Measurements from ENCODE around the gene JAM2.
A peak's percentile ranks its signal among the peaks of the same experiment; 100 is the strongest.

Gene JAM2

DNA sequence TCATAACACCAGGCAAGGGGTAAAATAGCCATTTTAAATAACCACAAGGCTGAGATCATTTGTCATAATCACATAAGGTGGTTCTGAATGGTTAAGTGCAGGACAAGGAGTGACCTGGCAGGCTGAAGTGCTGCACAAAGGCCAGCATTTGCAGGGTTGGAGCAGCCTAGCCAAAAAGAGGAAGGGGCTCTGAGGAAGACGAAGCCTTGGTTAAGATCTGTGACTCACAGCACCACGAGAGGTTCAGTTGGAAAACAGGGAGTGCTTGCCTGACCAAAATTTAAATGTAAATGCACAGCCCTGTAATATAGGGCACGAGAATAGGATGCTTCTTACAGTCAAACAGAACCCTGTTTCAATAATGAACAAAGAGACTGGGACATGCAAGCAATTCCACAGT, 83.6 kb downstream of the JAM2 start:
- no peak for DNase-seq

DNA sequence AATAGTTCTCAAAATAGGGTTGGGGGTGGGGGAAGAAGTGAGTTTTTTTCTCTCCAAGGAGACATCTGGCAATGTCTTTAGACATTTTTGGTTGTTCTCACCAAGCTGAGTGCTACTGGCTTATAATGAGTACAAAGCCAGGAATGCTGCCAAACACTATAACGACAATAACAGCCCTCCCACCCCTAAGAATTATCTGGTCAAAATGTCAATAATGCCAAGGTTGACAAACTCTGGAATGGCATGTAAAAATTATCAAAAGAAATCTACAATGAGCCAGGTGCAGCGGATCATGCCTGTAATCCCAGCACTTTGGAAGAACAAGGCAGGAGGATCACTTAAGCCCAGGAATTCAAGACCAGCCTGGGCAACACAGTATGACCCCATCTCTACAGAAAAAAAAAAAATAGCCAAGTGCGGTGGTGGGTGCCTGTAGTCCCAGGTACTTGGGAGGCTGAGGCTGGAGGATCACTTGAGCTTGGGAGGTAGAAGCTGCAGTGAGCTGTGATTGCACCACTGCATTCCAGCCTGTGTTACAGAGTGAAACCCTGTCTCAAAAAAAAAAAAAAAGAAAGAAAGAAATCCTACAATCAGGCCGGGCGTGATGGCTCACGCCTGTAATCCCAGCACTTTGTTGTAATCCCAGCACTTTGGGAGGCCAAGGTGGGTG, 93.2 kb downstream of the JAM2 start:
- DNase-seq = no peak

DNA sequence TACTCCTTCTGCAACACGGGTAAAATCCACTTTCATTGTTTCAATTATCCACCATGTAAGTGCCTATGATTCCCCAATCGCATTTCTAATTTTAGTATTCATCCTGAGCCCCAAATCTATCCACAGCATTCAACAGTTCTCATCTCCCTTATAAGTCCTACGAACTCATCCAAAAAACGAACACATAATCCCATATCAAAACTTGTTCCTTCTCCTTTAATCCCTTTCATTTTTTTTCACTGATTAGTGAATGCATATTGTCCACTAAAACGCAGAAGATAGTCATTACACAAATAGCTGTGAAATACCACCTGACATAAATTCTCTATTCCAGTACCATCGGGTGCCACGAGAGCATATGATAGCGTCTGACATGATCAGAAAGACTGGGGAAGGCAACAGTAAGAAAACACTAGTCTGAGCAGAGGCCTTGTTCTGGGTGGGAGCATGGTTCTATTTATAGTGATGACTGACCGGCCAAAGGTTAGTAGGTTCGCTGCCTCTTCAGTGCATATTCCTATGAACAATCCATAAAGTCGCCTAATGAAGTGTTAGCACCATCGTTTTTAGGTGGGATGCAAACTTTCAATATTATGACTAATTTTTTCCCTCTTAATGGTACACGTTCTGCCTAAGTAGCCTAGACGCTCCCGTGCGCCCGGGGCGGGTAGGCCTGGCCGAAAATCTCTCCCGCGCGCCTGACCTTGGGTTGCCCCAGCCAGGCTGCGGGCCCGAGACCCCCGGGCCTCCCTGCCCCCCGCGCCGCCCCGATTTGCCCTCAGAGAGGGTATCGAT, 95.0 kb downstream of the JAM2 start:
- peak; percentile 26 for DNase-seq

DNA sequence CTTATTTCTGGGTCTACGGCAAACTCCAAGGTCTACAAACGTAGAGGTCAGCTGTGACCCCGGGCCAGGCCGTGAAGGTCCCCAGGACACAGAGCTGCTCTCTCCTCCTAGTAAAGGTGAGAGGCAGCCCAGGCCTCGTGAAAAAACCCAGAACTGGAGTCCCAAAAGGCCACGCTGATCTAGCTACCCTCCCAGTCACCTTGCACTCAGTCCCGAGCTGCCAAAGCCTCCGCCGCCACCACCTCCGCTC, 95.5 kb downstream of the JAM2 start:
- DNase-seq = no peak

DNA sequence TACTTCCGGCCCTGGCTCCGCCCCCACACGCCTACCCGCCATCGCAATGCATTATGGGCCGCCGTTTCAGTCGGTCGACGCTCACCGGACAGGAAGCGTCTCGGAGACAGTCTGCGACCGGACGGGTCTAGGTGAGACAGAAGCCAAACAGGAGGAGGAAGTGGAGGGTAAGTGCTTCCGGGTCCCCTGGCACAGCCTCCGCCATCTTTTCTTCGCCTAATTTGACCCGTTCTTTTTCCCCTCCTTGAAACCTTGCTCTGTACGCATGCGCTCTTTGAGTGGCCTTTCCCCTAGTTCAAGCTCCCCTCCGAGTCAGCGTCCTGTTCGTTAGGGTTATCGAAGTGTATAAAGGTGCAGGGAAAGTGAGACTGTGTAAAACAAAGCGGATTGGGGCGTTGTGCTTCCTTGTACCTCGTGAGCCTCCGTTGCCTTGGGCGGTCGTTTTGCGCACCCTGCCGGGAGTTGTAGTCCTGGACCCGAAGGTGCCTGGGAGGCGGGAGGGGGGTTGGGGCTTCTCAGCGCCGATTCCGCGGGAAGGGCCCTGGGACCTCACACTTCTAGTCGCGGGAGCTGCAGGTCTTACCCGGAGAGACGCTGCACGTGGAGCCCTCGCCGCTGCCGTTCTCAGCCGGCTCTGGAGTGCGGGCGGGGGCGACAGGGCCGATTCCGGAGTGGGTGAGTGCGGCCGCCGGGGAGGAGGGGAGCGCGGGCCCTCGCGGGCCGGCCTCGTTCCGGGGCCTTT, 96.0 kb downstream of the JAM2 start, which contains the start of the genes ATP5PF and GABPA:
Gene ATP5PF, minus strand, starts transcription at position 1 of the 742 bp plus-strand sequence. CDS start 5,110 bp downstream, outside the sequence.
Gene GABPA, plus strand, starts transcription at position 69 of the 742 bp plus-strand sequence. CDS start 6,627 bp downstream, outside the sequence.
- peak; percentile 98 for DNase-seq

DNA sequence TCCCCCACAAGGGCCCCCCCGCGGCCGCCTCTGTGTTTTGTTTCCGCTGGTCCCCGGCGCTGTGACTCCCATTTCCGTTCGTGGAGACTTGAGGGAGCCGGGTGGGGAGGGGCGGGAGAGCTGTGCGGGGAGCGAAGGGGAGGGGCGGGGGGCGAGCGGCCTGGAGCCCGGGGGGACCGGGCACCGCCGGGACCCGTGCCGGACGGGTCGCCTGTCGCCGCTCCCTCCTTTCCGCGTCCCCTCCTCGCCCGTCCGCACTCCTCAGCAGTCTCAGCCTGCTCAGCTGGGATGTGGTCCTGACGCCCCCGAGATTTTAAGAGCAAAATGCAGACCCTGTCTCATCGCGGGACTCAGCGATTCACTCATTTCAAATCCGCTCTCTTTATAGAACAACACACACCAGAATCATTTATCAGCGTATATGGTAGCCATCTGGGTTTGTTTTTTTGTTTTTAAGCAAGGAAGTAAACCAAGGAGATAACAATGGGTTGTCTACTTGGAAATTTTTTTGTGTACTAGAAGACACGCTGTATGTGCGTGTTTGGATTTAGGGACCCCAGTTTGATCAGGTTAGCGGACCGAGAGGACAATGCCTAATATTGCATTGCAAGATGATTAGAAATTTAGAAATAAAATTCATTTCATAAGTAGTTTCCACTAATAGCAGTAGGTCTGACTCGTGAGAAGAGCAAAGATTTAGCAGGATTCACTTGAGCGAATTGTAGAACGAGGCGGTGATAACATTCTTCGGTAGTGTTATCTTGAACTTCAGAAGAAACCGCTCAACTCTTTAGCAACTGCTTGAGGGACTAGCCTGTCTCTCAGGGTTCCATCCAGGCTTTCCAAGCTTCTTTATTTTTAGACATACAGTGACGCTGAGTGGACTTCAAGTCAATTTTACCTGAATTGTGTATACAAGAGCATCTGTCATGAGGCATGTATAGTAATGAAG, 96.9 kb downstream of the JAM2 start:
- DNase-seq = peak; percentile 76

DNA sequence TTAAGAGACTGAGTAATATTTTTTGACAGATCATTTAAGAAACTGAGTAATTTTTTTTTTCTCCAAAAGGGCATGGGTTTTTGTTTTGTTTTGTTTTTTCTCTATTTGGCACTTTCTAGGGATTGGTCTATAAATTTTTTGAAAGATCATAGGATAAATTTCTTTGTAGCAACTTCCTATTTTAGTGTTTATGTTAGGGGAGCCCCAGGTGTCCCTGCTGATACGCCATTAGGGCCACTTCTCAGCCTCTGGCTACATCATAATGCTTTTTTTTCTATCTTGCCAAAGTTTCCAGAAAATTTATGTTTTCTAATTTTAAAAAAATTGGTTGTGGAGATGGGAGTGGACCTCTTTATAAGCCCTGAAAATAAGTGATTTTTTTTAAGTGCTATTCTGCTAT, 98.4 kb downstream of the JAM2 start:
- DNase-seq = no peak

DNA sequence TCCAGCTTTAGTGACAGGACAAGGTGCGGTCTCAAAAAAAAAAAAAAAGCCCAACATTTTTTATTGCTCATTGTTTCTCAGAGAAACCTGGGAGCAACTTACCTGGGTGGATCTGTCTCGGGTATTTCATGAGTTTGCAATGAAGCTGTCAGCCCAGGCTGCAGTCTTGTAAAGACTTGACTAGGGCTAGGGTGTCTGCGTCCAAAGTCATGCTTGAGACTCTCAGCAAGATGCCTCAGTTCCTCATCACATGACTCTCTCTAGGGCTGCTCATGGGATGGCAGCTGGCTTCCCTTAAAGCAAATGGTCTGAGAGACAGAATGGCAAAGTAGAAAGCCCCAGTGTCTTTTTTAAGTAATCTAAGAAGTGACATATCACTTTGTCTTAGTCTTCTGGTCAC, 103.8 kb downstream of the JAM2 start:
- DNase-seq = no peak

DNA sequence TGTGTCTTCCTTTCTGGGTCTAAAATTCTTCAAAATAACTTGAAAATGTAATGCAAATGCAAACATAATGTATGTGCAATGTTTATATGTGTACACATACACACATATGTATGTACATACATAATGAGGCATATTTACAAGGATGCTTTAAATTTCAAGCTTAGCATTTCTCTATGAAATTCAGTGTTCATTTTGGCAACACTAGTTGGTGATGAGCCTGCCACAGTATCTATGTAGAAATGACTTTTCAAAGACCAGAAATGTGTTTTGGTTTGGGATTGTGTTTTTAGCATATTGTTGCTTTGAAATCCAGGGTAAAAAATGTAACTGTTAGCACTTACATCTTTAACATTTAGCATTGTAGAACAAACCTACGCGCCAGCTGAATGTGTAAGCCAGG, 105.8 kb downstream of the JAM2 start:
- DNase-seq = no peak

DNA sequence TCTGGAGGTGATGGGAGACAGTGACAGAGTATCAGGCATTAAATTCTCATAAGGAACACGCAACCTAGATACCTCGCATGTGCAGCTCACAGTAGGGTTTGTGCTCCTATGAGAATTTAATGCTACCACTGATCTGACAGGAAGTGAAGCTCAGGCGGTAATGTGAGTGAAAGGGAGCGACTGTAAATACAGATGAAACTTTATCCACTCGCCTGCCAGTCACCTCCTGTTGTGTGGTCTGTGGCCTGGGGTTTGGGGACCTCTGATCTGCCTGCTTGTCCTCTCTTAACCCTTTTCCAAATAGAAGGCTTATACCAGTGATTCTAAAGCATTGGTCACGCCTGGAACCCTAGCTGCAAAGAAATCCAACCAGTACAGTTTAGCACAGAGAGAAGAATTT, 111.0 kb downstream of the JAM2 start:
- DNase-seq = no peak

DNA sequence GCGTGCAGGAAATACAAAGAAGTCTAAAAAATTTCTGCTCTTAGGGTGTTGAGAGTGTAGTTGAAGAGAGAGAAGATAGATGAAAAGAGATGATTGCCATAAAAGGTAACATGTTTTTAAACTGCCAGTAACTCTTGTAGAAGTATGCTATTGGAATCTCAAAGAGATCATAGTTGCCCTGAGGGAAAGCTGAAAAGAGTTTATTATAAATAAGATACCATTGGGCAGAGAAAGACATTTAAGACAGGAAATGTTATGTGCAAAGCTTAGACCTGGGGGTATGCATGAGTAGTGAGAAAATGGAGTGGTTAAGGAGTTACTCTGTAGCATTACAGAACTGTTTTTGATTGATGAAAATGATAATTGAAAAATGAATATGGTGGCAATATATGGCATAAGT, 113.4 kb downstream of the JAM2 start:
- DNase-seq = no peak

DNA sequence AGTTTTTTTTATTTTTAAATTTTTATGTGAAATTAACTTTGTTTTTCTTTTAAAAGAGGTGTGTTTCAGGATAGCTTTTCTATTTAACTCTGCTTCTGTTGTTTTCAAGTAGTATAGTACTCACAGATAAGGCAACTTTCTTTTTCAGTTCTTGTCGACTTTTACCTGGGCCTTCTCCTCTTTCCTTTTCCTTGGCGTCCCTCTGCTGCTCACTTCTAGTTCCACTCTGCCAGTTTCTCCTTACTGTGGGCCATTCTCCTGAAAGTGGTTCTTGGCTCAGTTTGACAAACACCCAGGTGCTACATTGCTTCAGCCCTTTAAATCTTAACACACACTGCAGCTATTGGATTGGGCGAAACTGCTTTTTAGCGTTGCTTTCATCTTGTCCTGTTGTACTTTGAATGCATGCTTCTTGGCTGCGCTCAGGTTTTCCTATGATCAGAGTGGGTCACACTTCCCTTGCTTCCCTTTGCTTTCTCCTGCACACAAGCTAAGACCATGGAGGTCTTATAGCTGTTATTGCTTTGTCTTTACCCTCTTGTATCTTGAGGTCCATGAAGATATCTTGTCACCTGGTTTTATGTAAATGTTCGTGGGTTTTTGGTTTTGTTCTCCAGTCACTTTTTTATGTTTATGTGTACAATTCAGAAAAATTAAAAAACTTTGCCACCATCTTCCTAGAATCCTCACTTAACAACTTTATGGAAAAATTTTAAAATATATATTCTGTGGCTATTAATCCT, 117.3 kb downstream of the JAM2 start:
- no peak for DNase-seq

DNA sequence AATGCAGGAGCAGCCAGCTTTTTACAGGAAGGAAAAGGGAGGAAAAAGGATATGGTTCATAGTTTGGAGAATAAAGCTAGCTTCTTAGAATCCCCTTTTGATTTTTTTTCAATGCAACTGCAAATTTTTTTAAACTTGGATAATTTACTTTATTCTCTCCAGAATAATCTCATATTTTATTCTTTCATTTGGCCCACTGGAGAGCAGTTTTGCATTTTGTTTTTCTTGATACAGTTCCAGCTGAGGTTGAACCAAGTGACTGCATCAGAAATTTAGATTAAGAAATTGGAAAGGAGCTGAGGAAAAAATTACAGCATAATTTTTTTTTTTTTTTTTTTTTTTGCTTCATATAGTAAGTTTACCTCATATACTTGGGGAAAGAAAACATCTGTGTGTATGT, 118.5 kb downstream of the JAM2 start:
- no peak for DNase-seq

DNA sequence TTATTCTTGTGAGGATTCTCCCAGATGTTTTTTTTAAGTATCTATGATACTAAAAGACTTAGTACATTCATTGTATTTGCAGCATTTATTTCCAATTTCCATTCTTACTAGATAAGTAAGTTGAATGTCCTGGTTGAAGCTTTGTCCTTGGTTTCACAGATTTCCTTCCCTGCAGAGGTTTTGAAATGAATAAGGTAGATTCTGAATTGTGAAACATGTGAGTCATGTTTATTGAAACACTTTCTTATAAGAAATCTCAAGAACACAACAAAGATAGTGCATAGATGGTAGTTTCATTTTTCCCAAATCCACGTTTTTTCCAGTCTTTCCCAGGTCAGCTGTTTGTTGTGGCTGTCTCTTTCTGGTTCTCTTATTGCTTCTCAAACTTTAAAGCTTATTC, 120.5 kb downstream of the JAM2 start:
- DNase-seq = no peak

DNA sequence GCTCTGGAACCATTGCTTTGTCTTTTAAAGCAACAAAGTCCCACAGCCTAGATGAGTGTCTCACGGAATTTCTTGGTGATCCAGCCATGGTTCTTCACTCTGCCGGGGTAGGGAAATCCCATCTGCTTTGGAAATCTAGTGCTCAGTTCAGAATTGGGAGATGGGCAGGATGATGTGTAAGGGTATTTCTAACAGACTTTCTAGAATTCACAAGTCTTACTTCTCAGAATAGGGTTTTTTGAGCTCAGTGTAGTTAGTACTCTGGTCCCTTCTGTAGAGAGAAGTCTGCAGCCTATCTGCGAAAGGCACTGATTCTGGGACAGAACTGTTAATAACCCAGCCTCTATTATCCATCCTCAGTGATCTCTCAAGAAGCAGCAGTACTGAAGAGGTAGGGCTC, 121.0 kb downstream of the JAM2 start:
- DNase-seq = no peak

DNA sequence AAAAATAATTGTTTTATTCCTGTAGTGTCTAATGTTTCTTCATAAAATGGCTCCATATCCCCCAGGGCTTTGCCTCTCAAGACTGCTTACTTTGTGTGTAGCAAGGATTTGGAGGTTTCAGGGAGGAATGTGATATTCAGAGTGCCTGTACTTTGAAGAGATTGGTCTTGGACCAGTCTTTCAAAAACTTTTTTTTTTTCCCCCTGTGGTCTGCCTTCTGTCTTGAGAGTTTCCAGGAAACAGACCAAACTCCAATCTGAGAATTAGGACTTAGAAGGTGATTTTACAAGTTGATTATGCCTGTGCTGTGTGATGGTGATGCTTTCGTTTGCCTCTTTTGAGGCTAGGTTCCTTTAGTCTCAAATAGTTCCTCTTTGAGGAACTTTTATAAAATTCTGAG, 121.6 kb downstream of the JAM2 start:
- no peak for DNase-seq

DNA sequence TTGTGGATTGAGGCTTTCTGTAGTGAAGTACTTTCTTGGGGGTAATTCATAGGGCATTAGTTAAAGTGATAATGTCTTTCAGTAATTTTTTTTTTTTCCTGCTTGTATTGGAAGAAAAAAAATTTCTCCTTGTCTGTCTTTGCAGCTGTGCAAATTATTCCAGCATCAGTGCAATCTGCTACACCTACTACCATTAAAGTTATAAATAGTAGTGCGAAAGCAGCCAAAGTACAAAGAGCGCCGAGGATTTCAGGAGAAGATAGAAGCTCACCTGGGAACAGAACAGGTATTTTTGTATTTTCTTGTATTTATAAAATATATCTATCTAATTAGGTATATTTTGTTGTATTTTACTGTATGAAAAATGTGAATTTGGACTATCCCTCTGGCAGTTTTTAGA, 125.0 kb downstream of the JAM2 start:
- DNase-seq = no peak
